ENCODE data around the gene PLCD3. TPM values are rescaled to one million over a fixed set of nuclear protein-coding genes. Genes with fewer than 3 reads are reported as not detected.

Gene PLCD3
- total and polyA plus RNA-seq, 2 of the 13 experiments (the other 11 are each of a cell fraction or from before 2014, with no cell fraction given), result 11.3 to 39.1 TPM

DNA sequence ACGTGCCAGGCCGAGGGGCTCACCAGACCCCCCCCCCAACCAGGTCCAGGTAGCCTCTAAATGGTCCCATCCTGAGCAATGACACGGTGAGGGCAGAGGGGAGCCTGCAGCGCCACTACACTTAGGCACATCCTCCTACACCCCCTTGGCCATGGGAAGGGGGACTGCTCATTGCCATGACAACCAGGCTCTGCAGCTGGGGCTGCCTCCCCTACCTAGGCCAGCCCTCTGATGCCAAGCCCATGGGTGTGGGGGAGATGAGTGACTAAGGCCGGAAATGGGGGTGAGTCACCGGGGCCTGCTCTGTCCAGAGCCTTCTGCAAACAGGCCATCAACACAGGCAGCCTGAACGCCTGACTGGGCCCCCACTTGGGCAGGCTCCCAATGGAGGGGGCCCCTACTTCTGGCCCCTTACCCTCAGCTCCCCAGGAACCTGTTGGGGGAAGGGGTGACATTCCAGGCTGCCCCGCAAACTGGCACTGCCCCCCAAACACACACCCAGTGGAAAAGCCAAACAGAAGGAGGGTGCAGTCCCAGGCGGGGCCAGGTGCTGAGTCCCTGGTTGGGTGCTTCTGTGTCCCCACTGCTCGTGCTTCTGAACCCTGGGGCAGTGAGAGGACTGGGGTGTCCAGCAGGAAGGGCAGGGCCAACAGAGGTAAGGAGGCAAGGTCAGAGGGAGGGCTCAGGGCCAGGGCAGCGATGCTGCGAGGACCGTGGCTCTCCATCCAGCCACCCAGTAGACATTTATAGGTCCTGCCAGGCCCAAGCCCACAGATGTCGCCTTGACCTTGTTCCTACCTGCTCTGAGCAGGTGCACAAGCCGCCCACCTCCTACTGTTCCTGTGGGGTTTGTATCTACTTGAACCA lies 8.2 kb downstream of the PLCD3 start (continued):
- TF ChIP-seq, protein P1, sequence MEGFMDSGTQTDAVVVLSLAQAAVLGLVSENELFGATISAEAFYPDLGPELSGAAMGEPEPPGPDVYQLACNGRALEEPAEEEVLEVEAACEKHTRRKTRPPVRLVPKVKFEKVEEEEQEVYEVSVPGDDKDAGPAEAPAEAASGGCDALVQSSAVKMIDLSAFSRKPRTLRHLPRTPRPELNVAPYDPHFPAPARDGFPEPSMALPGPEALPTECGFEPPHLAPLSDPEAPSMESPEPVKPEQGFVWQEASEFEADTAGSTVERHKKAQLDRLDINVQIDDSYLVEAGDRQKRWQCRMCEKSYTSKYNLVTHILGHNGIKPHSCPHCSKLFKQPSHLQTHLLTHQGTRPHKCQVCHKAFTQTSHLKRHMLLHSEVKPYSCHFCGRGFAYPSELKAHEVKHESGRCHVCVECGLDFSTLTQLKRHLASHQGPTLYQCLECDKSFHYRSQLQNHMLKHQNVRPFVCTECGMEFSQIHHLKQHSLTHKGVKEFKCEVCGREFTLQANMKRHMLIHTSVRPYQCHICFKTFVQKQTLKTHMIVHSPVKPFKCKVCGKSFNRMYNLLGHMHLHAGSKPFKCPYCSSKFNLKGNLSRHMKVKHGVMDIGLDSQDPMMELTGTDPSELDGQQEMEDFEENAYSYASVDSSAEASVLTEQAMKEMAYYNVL (CRISPR knock-in tag; IDR thresholded peaks at IDR 0.05; ENCODE audit: borderline replicate concordance), result peak; percentile 52; the same call in 1 of the 2 replicates
- TF ChIP-seq ZNF17 (CRISPR knock-in tag; IDR thresholded peaks at IDR 0.05) (no peak), ARHGAP35 (CRISPR knock-in tag; IDR thresholded peaks at IDR 0.05; ENCODE audit: borderline replicate concordance) (peak; percentile 4; the same call in 1 of the 2 replicates), HIVEP1 (CRISPR knock-in tag; IDR thresholded peaks at IDR 0.05) (peak; percentile 74), TCF7L2 (IDR thresholded peaks at IDR 0.05; ENCODE audit: low read depth, low read length) (no peak), NRL (CRISPR knock-in tag; IDR thresholded peaks at IDR 0.05; ENCODE audit: borderline replicate concordance) (0 out of 2 replicates have a peak, but pooled peaks have one; percentile 13), NFIC (IDR thresholded peaks at IDR 0.05; ENCODE audit: low read length) (no peak), MAF1 (CRISPR knock-in tag; IDR thresholded peaks at IDR 0.05; ENCODE audit: borderline replicate concordance) (no peak), ZSCAN12 (CRISPR knock-in tag; IDR thresholded peaks at IDR 0.05) (no peak), ESRRA (CRISPR knock-in tag; IDR thresholded peaks at IDR 0.05; ENCODE audit: low read depth) (peak; percentile 71; the same call in 1 of the 2 replicates), DNMT1 (CRISPR knock-in tag; IDR thresholded peaks at IDR 0.05) (no peak), ZNF766 (CRISPR knock-in tag; IDR thresholded peaks at IDR 0.05; ENCODE audit: borderline replicate concordance) (no peak), ETV5 (CRISPR knock-in tag; IDR thresholded peaks at IDR 0.05; ENCODE audit: borderline replicate concordance) (peak; percentile 98), NFE2L2 (IDR thresholded peaks at IDR 0.05; ENCODE audit: low read length) (no peak)
- TF ChIP-seq, protein P2, sequence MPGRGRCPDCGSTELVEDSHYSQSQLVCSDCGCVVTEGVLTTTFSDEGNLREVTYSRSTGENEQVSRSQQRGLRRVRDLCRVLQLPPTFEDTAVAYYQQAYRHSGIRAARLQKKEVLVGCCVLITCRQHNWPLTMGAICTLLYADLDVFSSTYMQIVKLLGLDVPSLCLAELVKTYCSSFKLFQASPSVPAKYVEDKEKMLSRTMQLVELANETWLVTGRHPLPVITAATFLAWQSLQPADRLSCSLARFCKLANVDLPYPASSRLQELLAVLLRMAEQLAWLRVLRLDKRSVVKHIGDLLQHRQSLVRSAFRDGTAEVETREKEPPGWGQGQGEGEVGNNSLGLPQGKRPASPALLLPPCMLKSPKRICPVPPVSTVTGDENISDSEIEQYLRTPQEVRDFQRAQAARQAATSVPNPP (CRISPR knock-in tag; IDR thresholded peaks at IDR 0.05), result no peak
- TF ChIP-seq, protein P3, sequence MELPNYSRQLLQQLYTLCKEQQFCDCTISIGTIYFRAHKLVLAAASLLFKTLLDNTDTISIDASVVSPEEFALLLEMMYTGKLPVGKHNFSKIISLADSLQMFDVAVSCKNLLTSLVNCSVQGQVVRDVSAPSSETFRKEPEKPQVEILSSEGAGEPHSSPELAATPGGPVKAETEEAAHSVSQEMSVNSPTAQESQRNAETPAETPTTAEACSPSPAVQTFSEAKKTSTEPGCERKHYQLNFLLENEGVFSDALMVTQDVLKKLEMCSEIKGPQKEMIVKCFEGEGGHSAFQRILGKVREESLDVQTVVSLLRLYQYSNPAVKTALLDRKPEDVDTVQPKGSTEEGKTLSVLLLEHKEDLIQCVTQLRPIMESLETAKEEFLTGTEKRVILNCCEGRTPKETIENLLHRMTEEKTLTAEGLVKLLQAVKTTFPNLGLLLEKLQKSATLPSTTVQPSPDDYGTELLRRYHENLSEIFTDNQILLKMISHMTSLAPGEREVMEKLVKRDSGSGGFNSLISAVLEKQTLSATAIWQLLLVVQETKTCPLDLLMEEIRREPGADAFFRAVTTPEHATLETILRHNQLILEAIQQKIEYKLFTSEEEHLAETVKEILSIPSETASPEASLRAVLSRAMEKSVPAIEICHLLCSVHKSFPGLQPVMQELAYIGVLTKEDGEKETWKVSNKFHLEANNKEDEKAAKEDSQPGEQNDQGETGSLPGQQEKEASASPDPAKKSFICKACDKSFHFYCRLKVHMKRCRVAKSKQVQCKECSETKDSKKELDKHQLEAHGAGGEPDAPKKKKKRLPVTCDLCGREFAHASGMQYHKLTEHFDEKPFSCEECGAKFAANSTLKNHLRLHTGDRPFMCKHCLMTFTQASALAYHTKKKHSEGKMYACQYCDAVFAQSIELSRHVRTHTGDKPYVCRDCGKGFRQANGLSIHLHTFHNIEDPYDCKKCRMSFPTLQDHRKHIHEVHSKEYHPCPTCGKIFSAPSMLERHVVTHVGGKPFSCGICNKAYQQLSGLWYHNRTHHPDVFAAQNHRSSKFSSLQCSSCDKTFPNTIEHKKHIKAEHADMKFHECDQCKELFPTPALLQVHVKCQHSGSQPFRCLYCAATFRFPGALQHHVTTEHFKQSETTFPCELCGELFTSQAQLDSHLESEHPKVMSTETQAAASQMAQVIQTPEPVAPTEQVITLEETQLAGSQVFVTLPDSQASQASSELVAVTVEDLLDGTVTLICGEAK (IDR thresholded peaks at IDR 0.05), result no peak
- TF ChIP-seq, protein P3 (CRISPR knock-in tag; IDR thresholded peaks at IDR 0.05), result no peak
